ENCODE measurements around the gene EGF. TPM values are rescaled to one million over a fixed set of nuclear protein-coding genes. Genes with fewer than 3 reads are reported as not detected.

EGF gene
- total RNA-seq = 0.36 and 0.46 TPM in 2 replicates

DNA sequence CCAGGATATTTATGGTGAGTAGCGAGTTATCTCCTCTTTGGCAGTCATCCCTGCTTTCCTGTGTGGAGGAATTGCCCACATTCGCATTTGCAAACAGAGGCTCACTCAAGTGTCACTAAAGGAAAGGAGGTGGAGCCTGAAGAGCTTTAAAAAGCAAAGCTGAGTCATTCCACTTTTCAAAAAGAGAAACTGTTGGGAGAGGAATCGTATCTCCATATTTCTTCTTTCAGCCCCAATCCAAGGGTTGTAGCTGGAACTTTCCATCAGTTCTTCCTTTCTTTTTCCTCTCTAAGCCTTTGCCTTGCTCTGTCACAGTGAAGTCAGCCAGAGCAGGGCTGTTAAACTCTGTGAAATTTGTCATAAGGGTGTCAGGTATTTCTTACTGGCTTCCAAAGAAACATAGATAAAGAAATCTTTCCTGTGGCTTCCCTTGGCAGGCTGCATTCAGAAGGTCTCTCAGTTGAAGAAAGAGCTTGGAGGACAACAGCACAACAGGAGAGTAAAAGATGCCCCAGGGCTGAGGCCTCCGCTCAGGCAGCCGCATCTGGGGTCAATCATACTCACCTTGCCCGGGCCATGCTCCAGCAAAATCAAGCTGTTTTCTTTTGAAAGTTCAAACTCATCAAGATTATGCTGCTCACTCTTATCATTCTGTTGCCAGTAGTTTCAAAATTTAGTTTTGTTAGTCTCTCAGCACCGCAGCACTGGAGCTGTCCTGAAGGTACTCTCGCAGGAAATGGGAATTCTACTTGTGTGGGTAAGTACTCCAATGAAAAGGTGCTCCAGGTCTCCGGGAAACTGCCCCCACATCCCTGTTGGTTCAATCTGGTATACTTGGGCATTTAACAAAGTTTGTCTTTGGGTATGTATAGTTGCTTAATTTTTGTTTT is at the start of gene EGF:
Gene EGF, plus strand, starts transcription at position 178 of the 890 bp plus-strand sequence. Its CDS starts 453 bp downstream, at position 631.
- TF ChIP-seq, protein P1, sequence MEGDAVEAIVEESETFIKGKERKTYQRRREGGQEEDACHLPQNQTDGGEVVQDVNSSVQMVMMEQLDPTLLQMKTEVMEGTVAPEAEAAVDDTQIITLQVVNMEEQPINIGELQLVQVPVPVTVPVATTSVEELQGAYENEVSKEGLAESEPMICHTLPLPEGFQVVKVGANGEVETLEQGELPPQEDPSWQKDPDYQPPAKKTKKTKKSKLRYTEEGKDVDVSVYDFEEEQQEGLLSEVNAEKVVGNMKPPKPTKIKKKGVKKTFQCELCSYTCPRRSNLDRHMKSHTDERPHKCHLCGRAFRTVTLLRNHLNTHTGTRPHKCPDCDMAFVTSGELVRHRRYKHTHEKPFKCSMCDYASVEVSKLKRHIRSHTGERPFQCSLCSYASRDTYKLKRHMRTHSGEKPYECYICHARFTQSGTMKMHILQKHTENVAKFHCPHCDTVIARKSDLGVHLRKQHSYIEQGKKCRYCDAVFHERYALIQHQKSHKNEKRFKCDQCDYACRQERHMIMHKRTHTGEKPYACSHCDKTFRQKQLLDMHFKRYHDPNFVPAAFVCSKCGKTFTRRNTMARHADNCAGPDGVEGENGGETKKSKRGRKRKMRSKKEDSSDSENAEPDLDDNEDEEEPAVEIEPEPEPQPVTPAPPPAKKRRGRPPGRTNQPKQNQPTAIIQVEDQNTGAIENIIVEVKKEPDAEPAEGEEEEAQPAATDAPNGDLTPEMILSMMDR (conservative IDR thresholded peaks at IDR 0.05; ENCODE audit: low read depth, low read length) = no peak
- peak within 1 kb of the TSS; percentile 40 for H3K4me3 ChIP-seq (ENCODE audit: low read depth, low read length)

DNA sequence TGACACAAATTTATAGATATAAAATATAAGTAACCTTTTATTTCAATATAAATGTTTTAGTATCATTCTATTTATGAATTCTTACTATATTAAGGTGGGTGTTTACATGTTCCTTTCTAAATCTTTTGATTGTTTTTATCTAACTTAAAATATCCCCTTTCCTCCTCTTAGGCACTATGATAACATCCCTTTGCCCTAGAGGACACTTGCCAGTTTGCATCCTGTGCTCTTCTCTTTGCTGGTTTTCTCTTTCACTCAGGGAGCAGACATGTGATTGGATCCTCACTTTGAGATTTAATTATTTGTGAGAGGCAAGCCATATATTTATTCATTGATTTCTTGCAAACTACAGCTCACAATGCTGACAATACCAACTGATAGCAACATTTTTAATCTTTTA is 48.5 kb upstream of the EGF start:
- DNase-seq (ENCODE audit: low read depth) = no peak
- no peak overlapping the region for H3K4me3 ChIP-seq (ENCODE audit: low read depth, low read length)
- TF ChIP-seq, protein P1 (conservative IDR thresholded peaks at IDR 0.05; ENCODE audit: low read depth, low read length) = peak; percentile 11

More for the DNA sequence above, at the start of gene EGF:
- peak; percentile 56 for DNase-seq (ENCODE audit: low read depth)

DNA sequence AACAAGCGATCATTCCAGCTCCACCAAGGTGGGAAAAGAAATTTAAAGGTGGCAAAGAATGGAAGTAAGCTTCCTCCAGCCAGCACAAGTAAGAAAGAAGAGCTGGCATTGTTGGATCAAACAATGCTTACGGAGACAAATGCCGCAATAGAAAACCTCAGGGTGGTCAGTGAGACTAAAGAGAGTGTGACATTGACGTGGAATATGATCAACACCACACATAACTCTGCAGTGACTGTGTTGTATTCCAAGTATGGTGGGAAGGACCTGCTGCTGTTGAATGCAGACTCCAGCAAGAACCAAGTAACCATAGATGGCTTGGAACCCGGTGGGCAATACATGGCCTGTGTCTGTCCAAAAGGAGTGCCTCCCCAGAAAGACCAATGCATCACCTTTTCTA is 42.6 kb upstream of the EGF start:
- no peak for DNase-seq (ENCODE audit: low read depth)
- H3K4me3 ChIP-seq (ENCODE audit: low read depth, low read length) = no peak overlapping the region
- TF ChIP-seq, protein P1 (conservative IDR thresholded peaks at IDR 0.05; ENCODE audit: low read depth, low read length) = no peak

DNA sequence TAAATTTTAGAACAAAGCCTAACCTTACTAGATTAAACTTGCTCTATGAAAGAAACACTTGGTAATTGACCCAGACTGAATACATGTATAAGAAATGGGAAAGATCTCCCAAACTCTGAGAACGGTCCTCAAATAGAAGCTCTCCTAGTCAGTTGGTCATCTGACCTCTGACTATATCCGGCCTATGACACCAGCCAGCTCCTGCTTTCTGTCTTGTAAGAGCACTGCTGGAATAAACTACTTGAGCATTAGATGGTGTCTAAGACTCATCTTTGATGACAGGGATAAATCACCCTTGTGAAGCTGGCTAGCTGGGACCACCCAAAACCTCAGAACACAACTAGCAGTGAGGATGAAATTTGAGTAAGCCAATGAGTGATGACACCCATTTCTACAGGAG is 40.6 kb upstream of the EGF start:
- TF ChIP-seq, protein P1 (conservative IDR thresholded peaks at IDR 0.05; ENCODE audit: low read depth, low read length) = no peak
- DNase-seq (ENCODE audit: low read depth) = no peak
- H3K4me3 ChIP-seq (ENCODE audit: low read depth, low read length) = no peak overlapping the region

DNA sequence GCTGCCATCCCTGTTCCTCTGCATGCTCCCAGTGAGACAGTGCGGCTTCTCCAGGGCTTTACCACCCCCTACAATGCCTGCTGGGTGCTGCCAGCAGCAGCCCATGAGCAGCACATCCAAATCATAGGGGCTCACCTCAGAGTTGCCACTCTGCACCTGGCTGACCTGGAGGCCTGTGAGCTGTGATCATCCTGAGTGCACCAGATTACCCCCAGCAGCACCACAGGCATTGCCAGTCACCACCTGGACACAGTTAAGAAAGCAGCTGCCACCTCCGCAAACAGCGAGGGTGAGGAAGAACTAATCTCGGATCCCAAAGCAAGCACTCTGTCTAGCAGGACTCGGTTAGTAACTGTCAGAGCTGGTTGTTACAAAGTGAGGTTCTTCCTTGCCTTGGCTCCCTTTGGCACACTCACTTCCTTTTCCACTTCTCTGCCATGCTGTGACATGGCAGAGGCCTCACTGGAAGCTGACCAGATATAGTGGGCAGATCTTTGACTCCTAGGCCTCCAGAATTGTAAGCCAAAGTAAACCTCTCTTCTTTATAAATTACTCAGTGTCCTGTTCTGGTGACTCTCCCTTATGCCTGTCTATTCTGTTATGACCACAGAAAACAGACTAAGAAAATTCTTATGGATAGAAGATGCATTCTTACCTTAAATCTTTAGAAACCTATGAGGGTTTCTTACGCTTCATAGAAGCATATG is 39.6 kb upstream of the EGF start:
- no peak overlapping the region for H3K4me3 ChIP-seq (ENCODE audit: low read depth, low read length)
- TF ChIP-seq, protein P1 (conservative IDR thresholded peaks at IDR 0.05; ENCODE audit: low read depth, low read length) = no peak
- DNase-seq (ENCODE audit: low read depth) = no peak

DNA sequence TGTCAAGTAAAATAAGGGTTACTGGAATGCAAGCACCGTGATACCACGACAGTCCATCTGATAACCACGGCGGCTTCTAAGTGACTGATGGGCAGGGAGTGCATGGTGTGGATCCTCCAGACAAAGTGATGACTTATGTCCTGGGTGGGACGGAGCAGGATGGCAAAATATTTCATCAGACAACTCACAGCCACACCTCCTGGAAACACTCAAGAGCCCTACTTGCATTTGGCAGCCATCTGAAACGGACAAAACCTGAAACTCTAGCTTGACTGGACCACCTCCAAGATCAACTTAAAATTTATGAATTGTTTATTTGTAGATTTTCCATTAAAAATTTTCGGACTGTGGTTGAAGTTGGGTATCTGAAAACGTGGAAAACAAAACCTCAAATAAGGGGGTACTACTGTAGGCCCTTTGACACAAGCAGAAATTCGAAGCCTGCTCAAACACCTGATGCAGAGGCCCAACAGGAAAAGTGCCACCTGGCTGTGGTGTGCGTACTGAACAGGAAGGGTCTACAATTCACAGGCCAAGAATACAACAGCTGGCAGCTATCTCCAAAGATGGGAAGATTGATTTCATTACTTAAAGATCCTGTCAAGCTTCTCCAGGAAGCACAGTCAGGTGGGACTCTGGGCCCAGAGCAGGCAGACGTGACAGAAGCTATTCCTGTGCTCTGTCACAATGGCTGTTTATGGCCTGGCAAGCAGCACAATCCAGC is 38.7 kb upstream of the EGF start:
- H3K4me3 ChIP-seq (ENCODE audit: low read depth, low read length) = no peak overlapping the region
- TF ChIP-seq, protein P1 (conservative IDR thresholded peaks at IDR 0.05; ENCODE audit: low read depth, low read length) = no peak
- DNase-seq (ENCODE audit: low read depth) = no peak
